Smooth muscle cell (in vitro differentiated cells): ENCODE data around the gene SLC16A7. TPM values are rescaled to one million over a fixed set of nuclear protein-coding genes. Genes with fewer than 3 reads are reported as not detected.

Source experiments
- DNase-seq: peaks from one replicate; lab custom pipeline; 2025; ENCODE audit not compliant: unreplicated experiment; lab: John Stamatoyannopoulos, UW
- H2AFZ ChIP-seq: fragments of 200-600 bp; sonication (generic); 2 replicates; pipeline ENCODE4 v1.6.0; 2016; ENCODE audit warnings: antibody characterized with exemption, low read depth, mild to moderate bottlenecking
- H3F3A ChIP-seq: fragments of 200-600 bp; sonication (generic); 2 replicates; pipeline ENCODE4 v1.6.0; 2017; ENCODE audit warnings: antibody characterized with exemption, low read depth
- H3K27ac ChIP-seq: fragments of 200-600 bp; sonication (generic); 2 replicates; pipeline ENCODE4 v1.5.1; 2016; ENCODE audit warnings: low read depth, mild to moderate bottlenecking
- H3K27me3 ChIP-seq: fragments of 200-600 bp; sonication (generic); 2 replicates; pipeline ENCODE4 v1.6.1; 2016; ENCODE audit warnings: low read depth, mild to moderate bottlenecking
- H3K36me3 ChIP-seq: fragments of 200-600 bp; sonication (generic); 2 replicates; pipeline ENCODE4 v1.5.1; 2016; ENCODE audit warnings: low read depth
- H3K4me1 ChIP-seq: fragments of 200-600 bp; sonication (generic); 2 replicates; pipeline ENCODE4 v1.5.1; 2016; ENCODE audit warnings: low read depth
- H3K4me2 ChIP-seq: fragments of 200-600 bp; sonication (generic); 2 replicates; pipeline ENCODE4 v1.6.0; 2016; ENCODE audit warnings: mild to moderate bottlenecking
- H3K4me3 ChIP-seq: fragments of 200-600 bp; sonication (generic); 2 replicates; pipeline ENCODE4 v1.5.1; 2016; ENCODE audit warnings: mild to moderate bottlenecking
- H3K79me2 ChIP-seq: fragments of 200-600 bp; sonication (generic); 2 replicates; pipeline ENCODE4 v1.6.0; 2016; ENCODE audit warnings: low read depth, mild to moderate bottlenecking
- H3K9ac ChIP-seq: fragments of 200-600 bp; sonication (generic); 2 replicates; pipeline ENCODE4 v1.6.0; 2016; ENCODE audit warnings: low read depth
- H3K9me3 ChIP-seq: fragments of 200-600 bp; sonication (generic); replicated peaks from 2 replicates; pipeline ENCODE4 v1.5.1; 2016; ENCODE audit warnings: low read depth
- H4K20me1 ChIP-seq: fragments of 200-600 bp; sonication (generic); 2 replicates; pipeline ENCODE4 v1.6.0; 2016; ENCODE audit warnings: low read depth
- WGBS: methylation state at CpG from one replicate; pipeline ENCODE4 v1.1.7; 2016; ENCODE audit warnings: low lambda C conversion rate; 5-methylcytosine and 5-hydroxymethylcytosine counted together
- polyA plus RNA-seq: library from polyadenylated mRNA; unstranded; fragments of >200 nt; fragmentation: Nextera tagmentation; extraction: Ambion mirVana; gene quantifications from 2 replicates; pipeline ENCODE4 v1.2.1, GENCODE V29; 2016
- total RNA-seq: library from RNA; depleted of rRNA; stranded (reverse); fragments of >200 nt; gene quantifications from 2 replicates; pipeline ENCODE4 v1.2.3, GENCODE V29; 2014
- TF ChIP-seq, protein P1 (sequence below): fragments of 200-600 bp; sonication (generic); IDR thresholded peaks from 2 replicates; pipeline ENCODE4 v1.5.1; 2017; ENCODE audit warnings: borderline replicate concordance, mild to moderate bottlenecking, antibody characterized with exemption; ENCODE audit not compliant: insufficient read depth, poor library complexity, severe bottlenecking

The SLC16A7 gene
- total and polyA plus RNA-seq, 2 experiments from 2014 or later = 1.6 to 13.8 TPM

- H3K4me3 ChIP-seq = no peak overlapping the region
- H3K4me1 ChIP-seq = no peaks in the 10 kb centered on the region
- no peaks in the 10 kb centered on the region for H3K9me3 ChIP-seq
- no peak overlapping the region for H3K9ac ChIP-seq
- H2AFZ ChIP-seq = no peak overlapping the region
- no peak overlapping the region for H3K4me2 ChIP-seq
- no peaks in the 10 kb centered on the region for H3K36me3 ChIP-seq
- H3K79me2 ChIP-seq = no peaks in the 10 kb centered on the region
- DNase-seq = no peak
- no peaks in the 10 kb centered on the region for H3K27me3 ChIP-seq
- TF ChIP-seq, protein P1, sequence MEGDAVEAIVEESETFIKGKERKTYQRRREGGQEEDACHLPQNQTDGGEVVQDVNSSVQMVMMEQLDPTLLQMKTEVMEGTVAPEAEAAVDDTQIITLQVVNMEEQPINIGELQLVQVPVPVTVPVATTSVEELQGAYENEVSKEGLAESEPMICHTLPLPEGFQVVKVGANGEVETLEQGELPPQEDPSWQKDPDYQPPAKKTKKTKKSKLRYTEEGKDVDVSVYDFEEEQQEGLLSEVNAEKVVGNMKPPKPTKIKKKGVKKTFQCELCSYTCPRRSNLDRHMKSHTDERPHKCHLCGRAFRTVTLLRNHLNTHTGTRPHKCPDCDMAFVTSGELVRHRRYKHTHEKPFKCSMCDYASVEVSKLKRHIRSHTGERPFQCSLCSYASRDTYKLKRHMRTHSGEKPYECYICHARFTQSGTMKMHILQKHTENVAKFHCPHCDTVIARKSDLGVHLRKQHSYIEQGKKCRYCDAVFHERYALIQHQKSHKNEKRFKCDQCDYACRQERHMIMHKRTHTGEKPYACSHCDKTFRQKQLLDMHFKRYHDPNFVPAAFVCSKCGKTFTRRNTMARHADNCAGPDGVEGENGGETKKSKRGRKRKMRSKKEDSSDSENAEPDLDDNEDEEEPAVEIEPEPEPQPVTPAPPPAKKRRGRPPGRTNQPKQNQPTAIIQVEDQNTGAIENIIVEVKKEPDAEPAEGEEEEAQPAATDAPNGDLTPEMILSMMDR = no peak
- no peaks in the 10 kb centered on the region for H4K20me1 ChIP-seq
- 90% methylated on average over 2 of the region's 2 CpGs for WGBS
- H3K27ac ChIP-seq = no peak overlapping the region
- no peaks in the 10 kb centered on the region for H3F3A ChIP-seq
Measured at GRCh38 chr12:59717436-59717835, 121.6 kb downstream of the SLC16A7 start.

DNA sequence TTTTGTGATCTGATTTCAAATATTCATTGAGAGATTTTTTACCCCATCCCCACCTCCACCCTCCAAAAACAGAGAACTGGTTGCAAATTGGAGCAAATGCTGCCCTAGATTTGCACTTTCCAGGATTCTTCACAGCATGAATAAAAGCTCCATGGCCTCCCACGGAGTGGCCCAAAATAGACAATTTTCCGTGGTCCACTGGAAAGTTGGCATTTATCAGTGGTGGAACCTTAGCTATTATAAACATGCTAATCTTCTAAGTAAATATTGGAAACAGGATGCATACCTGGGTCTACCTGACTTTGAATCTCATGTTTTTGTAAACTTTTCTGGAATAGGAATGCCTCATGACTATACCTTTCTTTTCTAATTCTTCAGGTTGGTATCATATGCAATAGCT lies 123.9 kb downstream of the SLC16A7 start:
- no peak overlapping the region for H3K4me3 ChIP-seq
- H3K36me3 ChIP-seq = no peaks in the 10 kb centered on the region
- no peak for DNase-seq
- no peaks in the 10 kb centered on the region for H3K27me3 ChIP-seq
- no peak overlapping the region for H2AFZ ChIP-seq
- H3K79me2 ChIP-seq = no peaks in the 10 kb centered on the region
- H3F3A ChIP-seq = no peaks in the 10 kb centered on the region
- H3K27ac ChIP-seq = no peak overlapping the region
- H4K20me1 ChIP-seq = no peaks in the 10 kb centered on the region
- H3K4me1 ChIP-seq = no peaks in the 10 kb centered on the region
- 76% methylated on average over 2 of the region's 2 CpGs for WGBS
- no peak overlapping the region for H3K9ac ChIP-seq
- H3K4me2 ChIP-seq = no peak overlapping the region
- TF ChIP-seq, protein P1 = no peak
- H3K9me3 ChIP-seq = no peaks in the 10 kb centered on the region

DNA sequence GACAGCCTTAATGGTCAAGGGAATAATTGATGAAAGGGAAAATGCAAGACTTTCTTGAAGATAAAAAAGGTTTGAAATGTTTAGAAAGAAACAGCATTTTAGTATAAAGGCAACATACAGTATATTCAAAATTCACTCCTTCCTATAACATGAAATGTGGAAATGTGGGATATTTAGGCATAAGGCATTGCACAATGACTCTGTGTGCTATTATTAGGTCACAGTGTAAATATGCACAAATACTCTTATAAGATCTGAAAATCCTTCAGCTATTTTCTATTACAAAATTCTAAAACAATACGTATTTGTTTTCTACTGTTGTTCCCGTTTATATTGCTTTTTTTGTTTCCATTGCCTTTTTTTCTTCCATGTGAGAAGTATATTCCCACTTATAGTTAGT lies 127.7 kb downstream of the SLC16A7 start:
- H3K79me2 ChIP-seq = no peaks in the 10 kb centered on the region
- H4K20me1 ChIP-seq = no peaks in the 10 kb centered on the region
- no peak overlapping the region for H2AFZ ChIP-seq
- no peak overlapping the region for H3K9ac ChIP-seq
- no peaks in the 10 kb centered on the region for H3K36me3 ChIP-seq
- no peak overlapping the region for H3K4me3 ChIP-seq
- H3K27ac ChIP-seq = no peak overlapping the region
- no peak for DNase-seq
- H3K4me2 ChIP-seq = no peak overlapping the region
- 79% methylated on average over 2 of the region's 2 CpGs for WGBS
- H3K4me1 ChIP-seq = no peaks in the 10 kb centered on the region
- no peaks in the 10 kb centered on the region for H3K9me3 ChIP-seq
- H3F3A ChIP-seq = no peaks in the 10 kb centered on the region
- H3K27me3 ChIP-seq = no peaks in the 10 kb centered on the region
- TF ChIP-seq, protein P1 = no peak

DNA sequence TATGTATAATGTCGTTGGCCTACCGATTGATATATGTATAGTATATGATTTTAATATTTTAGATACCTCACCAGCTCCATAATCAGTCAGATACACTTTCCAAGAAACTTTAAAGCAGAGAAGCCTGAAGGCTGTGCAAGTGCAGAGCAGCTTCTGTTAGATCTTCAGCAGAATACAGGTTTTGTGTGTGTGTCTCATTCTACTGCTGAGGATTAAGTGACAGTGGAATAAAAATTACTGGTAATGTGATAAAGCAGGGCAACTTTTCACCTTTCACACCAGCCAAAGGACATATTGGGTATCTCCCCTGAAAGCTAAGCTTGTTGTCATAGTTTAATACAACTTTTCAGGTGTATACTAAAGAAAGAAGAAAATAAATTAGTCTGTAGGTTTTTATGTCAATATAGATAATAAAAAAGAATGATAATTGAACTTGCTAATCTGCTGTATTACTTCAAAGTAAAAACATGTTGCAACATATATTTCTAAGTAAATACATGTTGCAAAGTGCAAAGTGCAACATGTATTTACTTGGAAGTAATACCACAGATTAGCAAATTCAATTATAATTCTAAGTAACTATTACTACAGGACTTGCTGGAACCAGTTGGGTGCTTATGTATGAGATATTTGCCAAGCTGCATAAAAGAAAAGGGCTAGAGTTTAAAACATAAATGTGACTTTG lies 128.3 kb downstream of the SLC16A7 start:
- Histone ChIP-seq H3K4me2 (no peak overlapping the region), H3K9ac (no peak overlapping the region), H3K4me3 (no peak overlapping the region), H2AFZ (no peak overlapping the region), H3K9me3 (no peaks in the 10 kb centered on the region), H3K79me2 (no peaks in the 10 kb centered on the region), H3K36me3 (no peaks in the 10 kb centered on the region), H3K27me3 (no peaks in the 10 kb centered on the region), H4K20me1 (no peaks in the 10 kb centered on the region), H3K4me1 (no peaks in the 10 kb centered on the region), H3K27ac (no peak overlapping the region), H3F3A (no peaks in the 10 kb centered on the region)
- WGBS = 99% methylated on average over 2 of the region's 2 CpGs
- TF ChIP-seq, protein P1 = no peak
- DNase-seq = no peak
